HG03280 (cell line): ENCODE measurements around the gene GMDS.
A peak's percentile ranks its signal among the peaks of the same experiment; 100 is the strongest.

Experiments
- ATAC-seq: cut with Tn5 transposase; IDR thresholded peaks from one replicate; pipeline ENCODE4 v1.9.1; 2021; ENCODE audit warnings: mild to moderate bottlenecking, moderate library complexity; ENCODE audit not compliant: unreplicated experiment

The GMDS gene

GRCh38 chr6:2242311-2242710 is 3.1 kb downstream of the GMDS start:
- ATAC-seq = no peak

GRCh38 chr6:2240961-2241360 is 4.4 kb downstream of the GMDS start:
- no peak for ATAC-seq

- ATAC-seq = no peak
Measured at GRCh38 chr6:2237001-2237400, 8.4 kb downstream of the GMDS start.

GRCh38 chr6:2235777-2236495 is 9.5 kb downstream of the GMDS start:
- ATAC-seq = no peak

GRCh38 chr6:2232445-2232844 is 13.0 kb downstream of the GMDS start:
- peak; percentile 47 for ATAC-seq

GRCh38 chr6:2231438-2231837 is 14.0 kb downstream of the GMDS start:
- ATAC-seq = no peak

GRCh38 chr6:2230659-2231277 is 14.6 kb downstream of the GMDS start:
- peak; percentile 63 for ATAC-seq

- ATAC-seq = no peak
Measured at GRCh38 chr6:2229742-2230141, 15.7 kb downstream of the GMDS start.

GRCh38 chr6:2229039-2229438 is 16.4 kb downstream of the GMDS start:
- no peak for ATAC-seq

- ATAC-seq = no peak
Measured at GRCh38 chr6:2228392-2228791, 17.0 kb downstream of the GMDS start.

- ATAC-seq = no peak
Measured at GRCh38 chr6:2226775-2227174, 18.6 kb downstream of the GMDS start.

GRCh38 chr6:2225422-2226392 is 19.7 kb downstream of the GMDS start:
- no peak for ATAC-seq

- ATAC-seq = no peak
Measured at GRCh38 chr6:2224847-2225382, 20.5 kb downstream of the GMDS start.

- ATAC-seq = no peak
Measured at GRCh38 chr6:2222275-2222842, 23.0 kb downstream of the GMDS start.

GRCh38 chr6:2221726-2222274 is 23.6 kb downstream of the GMDS start:
- peak; percentile 58 for ATAC-seq

- no peak for ATAC-seq
Measured at GRCh38 chr6:2220154-2220553, 25.3 kb downstream of the GMDS start.

GRCh38 chr6:2218866-2219265 is 26.5 kb downstream of the GMDS start:
- ATAC-seq = no peak

- ATAC-seq = no peak
Measured at GRCh38 chr6:2216794-2217383, 28.5 kb downstream of the GMDS start.

- ATAC-seq = no peak
Measured at GRCh38 chr6:2215342-2215741, 30.1 kb downstream of the GMDS start.

GRCh38 chr6:2213086-2213485 is 32.3 kb downstream of the GMDS start:
- no peak for ATAC-seq
